HEK293 (cell line): Measurements from ENCODE around the gene OLR1.

Experiments
- CTCF ChIA-PET: fragments of 350-600 bp; formaldehyde crosslinking; extraction: SDS; loops from one replicate; lab custom pipeline; 2021; ENCODE audit warnings: antibody characterized with exemption; lab: Yijun Ruan, JAX
- POLR2A ChIA-PET: fragments of 300-600 bp; formaldehyde crosslinking; extraction: SDS; loops from one replicate; lab custom pipeline; 2020; ENCODE audit warnings: antibody characterized with exemption, inconsistent platforms; lab: Yijun Ruan, JAX
- H3K27ac ChIP-seq: fragments of 200-500 bp; sonication (Bioruptor generic); 2 replicates; pipeline ENCODE4 v1.5.1; 2014; ENCODE audit warnings: low read depth, low read length, control low read depth, inconsistent platforms; ENCODE audit errors: extremely low read depth
- H3K36me3 ChIP-seq, 2 experiments: fragments of 200-500 bp in 1 of 2; sonication (Bioruptor generic) in 1 of 2; 1 replicate in 1 of 2; 2 replicates in 1 of 2; pipeline ENCODE4 v1.5.1; 2014 to 2017; ENCODE audit warnings: inconsistent platforms in 2 of 2, low read length in 2 of 2; ENCODE audit not compliant: control insufficient read depth in 2 of 2, insufficient read depth in 1 of 2
- H3K4me1 ChIP-seq: fragments of 200-500 bp; sonication (Bioruptor generic); 2 replicates; pipeline ENCODE4 v1.5.1; 2014; ENCODE audit warnings: mild to moderate bottlenecking, low read length, inconsistent platforms; ENCODE audit not compliant: control insufficient read depth, insufficient read depth
- H3K4me3 ChIP-seq: 2 replicates; pipeline ENCODE4 v1.5.1; 2011; ENCODE audit warnings: low read depth, mild to moderate bottlenecking, control low read depth, low read length, moderate library complexity
- H3K9me3 ChIP-seq: fragments of 200-500 bp; sonication (Bioruptor generic); 2 replicates; pipeline ENCODE4 v1.5.1; 2014; ENCODE audit warnings: low read depth, low read length, inconsistent platforms; ENCODE audit not compliant: control insufficient read depth, insufficient read depth
- FEZF1 ChIP-seq: fragments of 450-650 bp; formaldehyde crosslinking; IDR thresholded peaks from 2 replicates; pipeline ENCODE4 v1.5.1; 2016; ENCODE audit warnings: missing biosample characterization, missing genetic modification characterization
- HIC1 ChIP-seq: fragments of 450-650 bp; formaldehyde crosslinking; IDR thresholded peaks from 2 replicates; pipeline ENCODE4 v1.5.1; 2016; ENCODE audit warnings: missing biosample characterization, missing genetic modification characterization
- IKZF3 ChIP-seq: fragments of 450-650 bp; IDR thresholded peaks from 2 replicates; pipeline ENCODE4 v1.5.0; 2018; ENCODE audit warnings: missing biosample characterization, mild to moderate bottlenecking, missing genetic modification characterization, moderate library complexity
- INSM2 ChIP-seq: fragments of 450-650 bp; formaldehyde crosslinking; IDR thresholded peaks from 2 replicates; pipeline ENCODE4 v1.5.1; 2016; ENCODE audit warnings: missing biosample characterization, missing genetic modification characterization
- PRDM10 ChIP-seq: fragments of 450-650 bp; formaldehyde crosslinking; IDR thresholded peaks from 2 replicates; pipeline ENCODE4 v1.5.1; 2016; ENCODE audit warnings: missing biosample characterization, missing genetic modification characterization
- PRDM6 ChIP-seq: fragments of 450-650 bp; formaldehyde crosslinking; IDR thresholded peaks from 2 replicates; pipeline ENCODE4 v1.5.1; 2017; ENCODE audit warnings: missing biosample characterization, missing genetic modification characterization
- SETDB1 ChIP-seq: IDR thresholded peaks from one replicate; pipeline ENCODE4 v1.6.1; 2017; ENCODE audit warnings: mild to moderate bottlenecking, low read length, moderate library complexity, mixed read lengths; ENCODE audit not compliant: insufficient read length
- SP2 ChIP-seq: fragments of 450-650 bp; formaldehyde crosslinking; IDR thresholded peaks from 2 replicates; pipeline ENCODE4 v1.5.1; 2016; ENCODE audit warnings: missing biosample characterization, missing genetic modification characterization
- SP7 ChIP-seq: fragments of 450-650 bp; formaldehyde crosslinking; IDR thresholded peaks from 2 replicates; pipeline ENCODE4 v1.5.1; 2016; ENCODE audit warnings: missing biosample characterization, missing genetic modification characterization
- ZBTB1 ChIP-seq: fragments of 450-650 bp; formaldehyde crosslinking; IDR thresholded peaks from 2 replicates; pipeline ENCODE4 v1.5.1; 2016; ENCODE audit warnings: missing biosample characterization, missing genetic modification characterization
- ZBTB10 ChIP-seq: fragments of 450-650 bp; formaldehyde crosslinking; IDR thresholded peaks from 2 replicates; pipeline ENCODE4 v1.5.1; 2016; ENCODE audit warnings: missing biosample characterization, missing genetic modification characterization
- ZBTB6 ChIP-seq: fragments of 450-650 bp; formaldehyde crosslinking; IDR thresholded peaks from 2 replicates; pipeline ENCODE4 v1.5.1; 2017; ENCODE audit warnings: missing biosample characterization, missing genetic modification characterization
- ZNF140 ChIP-seq: fragments of 450-650 bp; formaldehyde crosslinking; IDR thresholded peaks from 2 replicates; pipeline ENCODE4 v1.5.1; 2016; ENCODE audit warnings: missing biosample characterization, missing genetic modification characterization
- ZNF19 ChIP-seq: fragments of 450-650 bp; formaldehyde crosslinking; IDR thresholded peaks from 2 replicates; pipeline ENCODE4; 2016; ENCODE audit warnings: missing biosample characterization, missing genetic modification characterization, low read depth
- ZNF202 ChIP-seq: fragments of 450-650 bp; formaldehyde crosslinking; IDR thresholded peaks from 2 replicates; pipeline ENCODE4 v1.5.1; 2016; ENCODE audit warnings: missing biosample characterization, missing genetic modification characterization, borderline replicate concordance
- ZNF350 ChIP-seq: fragments of 450-650 bp; formaldehyde crosslinking; IDR thresholded peaks from 2 replicates; pipeline ENCODE4 v1.5.0; 2017; ENCODE audit warnings: missing biosample characterization, mild to moderate bottlenecking, missing genetic modification characterization
- ZNF561 ChIP-seq: fragments of 450-650 bp; IDR thresholded peaks from 2 replicates; pipeline ENCODE4 v1.5.1; 2018; ENCODE audit warnings: missing biosample characterization, missing genetic modification characterization, borderline replicate concordance
- ZNF623 ChIP-seq: fragments of 450-650 bp; formaldehyde crosslinking; IDR thresholded peaks from 2 replicates; pipeline ENCODE4 v1.5.1; 2016; ENCODE audit warnings: missing biosample characterization, missing genetic modification characterization
- ZNF664 ChIP-seq: fragments of 450-650 bp; formaldehyde crosslinking; IDR thresholded peaks from 2 replicates; pipeline ENCODE4 v1.5.1; 2016; ENCODE audit warnings: missing biosample characterization, missing genetic modification characterization
- ZSCAN4 ChIP-seq: fragments of 450-650 bp; formaldehyde crosslinking; IDR thresholded peaks from 2 replicates; pipeline ENCODE4 v1.5.1; 2017; ENCODE audit warnings: missing biosample characterization, missing genetic modification characterization

Gene OLR1

GRCh38 chr12:10194160-10194670 is 22.3 kb upstream of the OLR1 start (continued):
- TF ChIP-seq PRDM6 (tag by site-specific recombination) (no peak), IKZF3 (no peak), ZBTB1 (tag by site-specific recombination) (no peak), SP7 (tag by site-specific recombination) (no peak), ZNF623 (tag by site-specific recombination) (no peak), ZNF561 (tag by site-specific recombination) (no peak)

GRCh38 chr12:10191865-10192264 is 19.9 kb upstream of the OLR1 start:
- ChIA-PET CTCF (interaction anchor here (0.7 to 3.7 kb wide), 5 partner anchors 22 to 182 kb away, joined by 3 to 29 read pairs (median 5); no protein-coding TSS in a partner anchor), POLR2A (no interaction called here)
- Histone ChIP-seq H3K27ac (no peak overlapping the region), H3K4me3 (no peak overlapping the region), H3K4me1 (no peaks in the 10 kb centered on the region), H3K9me3 (no peaks in the 10 kb centered on the region), H3K36me3 (no peaks in the 10 kb centered on the region)
- TF ChIP-seq ZSCAN4 (tag by site-specific recombination) (no peak), HIC1 (tag by site-specific recombination) (no peak), SP2 (tag by site-specific recombination) (no peak), PRDM10 (tag by site-specific recombination) (no peak), ZBTB6 (tag by site-specific recombination) (no peak), ZNF350 (tag by site-specific recombination) (no peak), ZNF664 (no peak), ZNF19 (no peak), FEZF1 (tag by site-specific recombination) (no peak), SETDB1 (no peak), ZNF202 (tag by site-specific recombination) (no peak), INSM2 (tag by site-specific recombination) (no peak), ZNF140 (no peak), ZBTB10 (tag by site-specific recombination) (no peak)
